ENCODE measurements around the gene VSIR. TPM values are rescaled to one million over a fixed set of nuclear protein-coding genes. Genes with fewer than 3 reads are reported as not detected.

Gene VSIR
- polyA plus RNA-seq, 10 donors: 27.2 to 36.4 (median 31.5) TPM

Other genes starting within 250 kb of the VSIR start
- under 1 TPM in 9 of 10 donors, not detected in 1; 0.08 to 0.36 (median 0.16) TPM for gene C10orf105, start 53.7 kb downstream of the VSIR start, polyA plus RNA-seq (ENCODE audit: insufficient read length in 10 of 10)
- 100 to 1,000 TPM; 450 to 530 (median 478) TPM for gene PSAP, start 77.7 kb upstream of the VSIR start, polyA plus RNA-seq (ENCODE audit: insufficient read length in 10 of 10)
- gene CHST3, start 190.9 kb upstream of the VSIR start, polyA plus RNA-seq (ENCODE audit: insufficient read length in 10 of 10): 10 to 100 TPM; 11.3 to 17.2 (median 13.6) TPM

Measured in muscle of back (tissue), 10 donors.